Measurements from ENCODE around the gene PGM2.
"Not testable (repeated sequence)": the region's sequence is repeated elsewhere in the genome, so short reads cannot be mapped to it uniquely, and the experiment has no call there.

- TF ChIP-seq, protein P1, sequence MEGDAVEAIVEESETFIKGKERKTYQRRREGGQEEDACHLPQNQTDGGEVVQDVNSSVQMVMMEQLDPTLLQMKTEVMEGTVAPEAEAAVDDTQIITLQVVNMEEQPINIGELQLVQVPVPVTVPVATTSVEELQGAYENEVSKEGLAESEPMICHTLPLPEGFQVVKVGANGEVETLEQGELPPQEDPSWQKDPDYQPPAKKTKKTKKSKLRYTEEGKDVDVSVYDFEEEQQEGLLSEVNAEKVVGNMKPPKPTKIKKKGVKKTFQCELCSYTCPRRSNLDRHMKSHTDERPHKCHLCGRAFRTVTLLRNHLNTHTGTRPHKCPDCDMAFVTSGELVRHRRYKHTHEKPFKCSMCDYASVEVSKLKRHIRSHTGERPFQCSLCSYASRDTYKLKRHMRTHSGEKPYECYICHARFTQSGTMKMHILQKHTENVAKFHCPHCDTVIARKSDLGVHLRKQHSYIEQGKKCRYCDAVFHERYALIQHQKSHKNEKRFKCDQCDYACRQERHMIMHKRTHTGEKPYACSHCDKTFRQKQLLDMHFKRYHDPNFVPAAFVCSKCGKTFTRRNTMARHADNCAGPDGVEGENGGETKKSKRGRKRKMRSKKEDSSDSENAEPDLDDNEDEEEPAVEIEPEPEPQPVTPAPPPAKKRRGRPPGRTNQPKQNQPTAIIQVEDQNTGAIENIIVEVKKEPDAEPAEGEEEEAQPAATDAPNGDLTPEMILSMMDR (IDR thresholded peaks at IDR 0.05; ENCODE audit: poor library complexity, severe bottlenecking), result not testable (repeated sequence)
- not testable (repeated sequence) for TF ChIP-seq POLR2AphosphoS5 (IDR thresholded peaks at IDR 0.05); TAF1 (IDR thresholded peaks at IDR 0.05; ENCODE audit: low read depth); SMC3 (conservative IDR thresholded peaks at IDR 0.05; ENCODE audit: poor library complexity)
These were observed 6.0 kb upstream of the PGM2 start for GRCh38 chr4:37820458-37820857.
